CD8-positive, alpha-beta memory T cell (primary cell): Measurements from ENCODE around the gene CCDC107. TPM values are rescaled to one million over a fixed set of nuclear protein-coding genes. Genes with fewer than 3 reads are reported as not detected.

Experiments
- CTCF ChIA-PET: fragments of 350-600 bp; sonication (Branson Sonifier 250); formaldehyde crosslinking; loops from one replicate; lab custom pipeline; 2021; ENCODE audit warnings: antibody characterized with exemption; lab: Charles Lee
- POLR2A ChIA-PET: fragments of 350-600 bp; sonication (Branson Sonifier 250); formaldehyde crosslinking; loops from one replicate; lab custom pipeline; 2021; ENCODE audit warnings: antibody characterized with exemption; lab: Charles Lee
- DNase-seq, 5 donors: peaks; one replicate each; pipeline versions ENCODE4 v3.0.0 to v3.0.0-alpha.2; 2020 to 2022; ENCODE audit warnings: mixed read lengths in 1 of 5
- H3K27ac ChIP-seq: one replicate; pipeline ENCODE4 v1.7.0; 2013; ENCODE audit warnings: low read depth, mild to moderate bottlenecking, low read length, moderate library complexity
- H3K27me3 ChIP-seq: 2 replicates; pipeline ENCODE4 v1.7.0; 2013; ENCODE audit warnings: low read length, mild to moderate bottlenecking; ENCODE audit not compliant: insufficient read depth, poor library complexity, severe bottlenecking
- H3K36me3 ChIP-seq: 2 replicates; pipeline ENCODE4 v1.7.0; 2013; ENCODE audit warnings: mild to moderate bottlenecking, low read length, moderate library complexity; ENCODE audit not compliant: insufficient read depth
- H3K4me1 ChIP-seq: 2 replicates; pipeline ENCODE4 v1.7.0; 2013; ENCODE audit warnings: mild to moderate bottlenecking, low read length, moderate library complexity; ENCODE audit not compliant: insufficient read depth
- H3K4me3 ChIP-seq: 2 replicates; pipeline ENCODE4 v1.7.0; 2013; ENCODE audit warnings: mild to moderate bottlenecking, low read length
- H3K9me3 ChIP-seq: 2 replicates; pipeline ENCODE4 v1.7.0; 2013; ENCODE audit warnings: mild to moderate bottlenecking, low read length
- H3K27ac Mint-ChIP-seq, 8 donors: one replicate each; pipeline ENCODE4 v1.8.0; 2020 to 2021; ENCODE audit warnings: mixed read lengths in 8 of 8, mild to moderate bottlenecking in 6 of 8, inconsistent platforms in 3 of 8, moderate library complexity in 3 of 8
- H3K27me3 Mint-ChIP-seq, 2 donors: one replicate each; pipeline ENCODE4 v1.8.0; 2020 to 2021; ENCODE audit warnings: mixed read lengths in 2 of 2, mild to moderate bottlenecking in 1 of 2, moderate library complexity in 1 of 2
- H3K36me3 Mint-ChIP-seq, 3 donors: one replicate each; pipeline ENCODE4 v1.8.0; 2020 to 2021; ENCODE audit warnings: mixed read lengths in 3 of 3, inconsistent platforms in 1 of 3, mild to moderate bottlenecking in 1 of 3
- H3K4me1 Mint-ChIP-seq, 3 donors: one replicate each; pipeline ENCODE4 v1.8.0; 2020 to 2021; ENCODE audit warnings: mixed read lengths in 3 of 3, inconsistent platforms in 1 of 3, mild to moderate bottlenecking in 1 of 3
- H3K4me3 Mint-ChIP-seq, 7 donors: one replicate each; pipeline ENCODE4 v1.8.0; 2020 to 2021; ENCODE audit warnings: mixed read lengths in 7 of 7, mild to moderate bottlenecking in 6 of 7, moderate library complexity in 4 of 7, inconsistent platforms in 2 of 7
- H3K9me3 Mint-ChIP-seq, 5 donors: one replicate each; pipeline ENCODE4 v1.8.0; 2020 to 2022; ENCODE audit warnings: mixed read lengths in 5 of 5, mild to moderate bottlenecking in 3 of 5, moderate library complexity in 2 of 5, inconsistent platforms in 1 of 5
- polyA plus RNA-seq: library from polyadenylated mRNA; unstranded; fragments of 300-500 nt; fragmentation: Illumina TruSeq; gene quantifications from one replicate; pipeline ENCODE4 v1.2.3, GENCODE V29; 2021
- total RNA-seq, 2 experiments: library from RNA; stranded (reverse); gene quantifications; one replicate each; pipeline ENCODE4 v1.2.3, GENCODE V29; 2021

Gene CCDC107
- total and polyA plus RNA-seq, 3 experiments from 2014 or later, result 18.5 to 105 (median 20.0) TPM

- Histone ChIP-seq H3K4me3 (no peak overlapping the region), H3K4me1 (peaks cover 45% of the 10 kb centered on the region), H3K36me3 (no peaks in the 10 kb centered on the region), H3K9me3 (no peaks in the 10 kb centered on the region), H3K27ac (no peak overlapping the region), H3K27me3 (no peaks in the 10 kb centered on the region)
- ChIA-PET CTCF (interaction anchor here (6.5 to 10.0 kb wide), 2 partner anchors 7 to 43 kb away, joined by 72 to 162 read pairs; partner anchors contain the start of gene SIT1), POLR2A (no interaction called here)
- Mint-ChIP-seq H3K27me3 (peaks cover 4 to 9% of the 10 kb centered on the region in 2 donors), H3K36me3 (peaks cover 0 to 15% (median 2%) of the 10 kb centered on the region in 3 donors), H3K27ac (peak overlapping the region in 7 of 8 donors; percentile 70 to 100 (median 86)), H3K4me3 (peak overlapping the region in 1 of 7 donors; percentile 41), H3K9me3 (peaks cover 0 to 6% (median 4%) of the 10 kb centered on the region in 5 donors), H3K4me1 (peaks cover 51 to 73% (median 56%) of the 10 kb centered on the region in 3 donors)
- no peak for DNase-seq
Measured at GRCh38 chr9:35653611-35654010, 4.5 kb upstream of the CCDC107 start.

GRCh38 chr9:35656348-35656747 is 1.7 kb upstream of the CCDC107 start:
- Mint-ChIP-seq H3K4me3 (peak overlapping the region; percentile 38 to 97 (median 92)), H3K4me1 (peaks cover 57 to 75% (median 67%) of the 10 kb centered on the region in 3 donors), H3K27ac (peak overlapping the region; percentile 97 to 100 (median 99)), H3K9me3 (peaks cover 0 to 6% (median 4%) of the 10 kb centered on the region in 5 donors), H3K36me3 (peaks cover 8 to 26% (median 9%) of the 10 kb centered on the region in 3 donors), H3K27me3 (peaks cover 4 to 9% of the 10 kb centered on the region in 2 donors)
- H3K4me1 ChIP-seq, result peaks cover 59% of the 10 kb centered on the region
- H3K9me3 ChIP-seq, result no peaks in the 10 kb centered on the region
- no peak overlapping the region for H3K4me3 ChIP-seq
- no peaks in the 10 kb centered on the region for H3K27me3 ChIP-seq
- peak in 2 of 5 donors; percentile 18 to 22 for DNase-seq
- CTCF ChIA-PET, result interaction anchor here (0.9 to 10.0 kb wide), 13 partner anchors 10 to 226 kb away, joined by 3 to 162 read pairs (median 12); partner anchors contain the start of genes ARHGEF39, CD72, CREB3 and HINT2
- peaks cover 10% of the 10 kb centered on the region for H3K36me3 ChIP-seq
- POLR2A ChIA-PET, result interaction anchor here (0.6 to 5.1 kb wide), 6 partner anchors 10 to 103 kb away, joined by 4 to 53 read pairs (median 6); partner anchors contain the start of genes CREB3 and TLN1
- no peak overlapping the region for H3K27ac ChIP-seq

GRCh38 chr9:35656831-35657545 is 1.1 kb upstream of the CCDC107 start:
- peak overlapping the region; percentile 99 for H3K27ac ChIP-seq
- H3K27me3 Mint-ChIP-seq, result peaks cover 4 to 9% of the 10 kb centered on the region in 2 donors
- H3K36me3 ChIP-seq, result peaks cover 10% of the 10 kb centered on the region
- POLR2A ChIA-PET, result interaction anchor here (0.6 to 5.1 kb wide), 7 partner anchors 10 to 102 kb away, joined by 3 to 53 read pairs (median 8); partner anchors contain the start of genes CREB3 and TLN1
- peaks cover 56 to 75% (median 67%) of the 10 kb centered on the region in 3 donors for H3K4me1 Mint-ChIP-seq
- CTCF ChIA-PET, result interaction anchor here (0.9 to 10.0 kb wide), 18 partner anchors 9 to 225 kb away, joined by 3 to 162 read pairs (median 12); partner anchors contain the start of genes ARHGEF39, CD72, CREB3 and GBA2
- peak overlapping the region; percentile 97 to 100 (median 99) for H3K27ac Mint-ChIP-seq
- H3K4me1 ChIP-seq, result peaks cover 59% of the 10 kb centered on the region
- peaks cover 11 to 29% (median 13%) of the 10 kb centered on the region in 3 donors for H3K36me3 Mint-ChIP-seq
- H3K27me3 ChIP-seq, result no peaks in the 10 kb centered on the region
- H3K4me3 ChIP-seq, result peak overlapping the region; percentile 90
- H3K9me3 ChIP-seq, result no peaks in the 10 kb centered on the region
- peak overlapping the region; percentile 84 to 97 (median 92) for H3K4me3 Mint-ChIP-seq
- peaks cover 0 to 6% (median 4%) of the 10 kb centered on the region in 5 donors for H3K9me3 Mint-ChIP-seq
- DNase-seq, result no peak

GRCh38 chr9:35657546-35658136 is 451 bp upstream of the CCDC107 start, which contains the start of gene RMRP:
TSS of gene RMRP (minus strand) at chr9:35658019.
- peaks cover 61 to 79% (median 72%) of the 10 kb centered on the region in 3 donors for H3K4me1 Mint-ChIP-seq
- peaks cover 11 to 29% (median 13%) of the 10 kb centered on the region in 3 donors for H3K36me3 Mint-ChIP-seq
- H3K4me3 Mint-ChIP-seq, result peak within 1 kb of the TSS; percentile 84 to 97 (median 92)
- POLR2A ChIA-PET, result interaction anchor here (0.6 to 5.1 kb wide), 13 partner anchors 11 to 74 kb away, joined by 3 to 53 read pairs (median 6); partner anchors contain the start of genes CREB3, TESK1 and TLN1
- peaks cover 4 to 9% of the 10 kb centered on the region in 2 donors for H3K27me3 Mint-ChIP-seq
- H3K9me3 Mint-ChIP-seq, result peaks cover 0 to 6% (median 4%) of the 10 kb centered on the region in 5 donors
- CTCF ChIA-PET, result interaction anchor here (0.9 to 10.0 kb wide), 28 partner anchors 9 to 555 kb away, joined by 3 to 162 read pairs (median 8); partner anchors contain the start of genes ARHGEF39, CD72, CREB3 and GBA2
- H3K9me3 ChIP-seq, result no peaks in the 10 kb centered on the region
- H3K4me3 ChIP-seq, result peak within 1 kb of the TSS; percentile 90
- H3K27ac ChIP-seq, result peak within 1 kb of the TSS; percentile 99
- DNase-seq, result peak; percentile 76 to 94 (median 91)
- H3K4me1 ChIP-seq, result peaks cover 60% of the 10 kb centered on the region
- H3K27ac Mint-ChIP-seq, result peak within 1 kb of the TSS; percentile 97 to 100 (median 99)
- peaks cover 10% of the 10 kb centered on the region for H3K36me3 ChIP-seq
- H3K27me3 ChIP-seq, result no peaks in the 10 kb centered on the region

GRCh38 chr9:35658968-35659220 is 802 bp downstream of the CCDC107 start:
- ChIA-PET POLR2A (interaction anchor here (1.2 to 5.1 kb wide), 9 partner anchors 10 to 73 kb away, joined by 3 to 53 read pairs (median 6); partner anchors contain the start of genes CREB3, TESK1 and TLN1), CTCF (interaction anchor here (0.9 to 10.0 kb wide), 22 partner anchors 7 to 556 kb away, joined by 3 to 162 read pairs (median 10); partner anchors contain the start of genes ARHGEF39, CD72, CREB3 and SIT1)
- Mint-ChIP-seq H3K27me3 (peaks cover 4 to 10% of the 10 kb centered on the region in 2 donors), H3K4me1 (peaks cover 72 to 88% (median 84%) of the 10 kb centered on the region in 3 donors), H3K9me3 (peaks cover 0 to 6% (median 4%) of the 10 kb centered on the region in 5 donors), H3K4me3 (peak overlapping the region; percentile 84 to 97 (median 92)), H3K36me3 (peaks cover 11 to 29% (median 13%) of the 10 kb centered on the region in 3 donors), H3K27ac (peak overlapping the region; percentile 94 to 100 (median 98))
- H3K4me1 ChIP-seq, result peaks cover 69% of the 10 kb centered on the region
- H3K27me3 ChIP-seq, result no peaks in the 10 kb centered on the region
- H3K4me3 ChIP-seq, result peak overlapping the region; percentile 90
- no peak for DNase-seq
- H3K9me3 ChIP-seq, result no peaks in the 10 kb centered on the region
- peak overlapping the region; percentile 99 for H3K27ac ChIP-seq
- peaks cover 10% of the 10 kb centered on the region for H3K36me3 ChIP-seq

GRCh38 chr9:35659340-35659739 is 1.2 kb downstream of the CCDC107 start:
- H3K9me3 Mint-ChIP-seq, result peaks cover 0 to 6% (median 4%) of the 10 kb centered on the region in 5 donors
- H3K27me3 Mint-ChIP-seq, result peaks cover 4 to 10% of the 10 kb centered on the region in 2 donors
- peaks cover 11 to 29% (median 13%) of the 10 kb centered on the region in 3 donors for H3K36me3 Mint-ChIP-seq
- Histone ChIP-seq H3K4me3 (peak overlapping the region; percentile 90), H3K36me3 (peaks cover 10% of the 10 kb centered on the region), H3K27me3 (no peaks in the 10 kb centered on the region), H3K27ac (no peak overlapping the region), H3K4me1 (peaks cover 67% of the 10 kb centered on the region), H3K9me3 (no peaks in the 10 kb centered on the region)
- DNase-seq, result no peak
- H3K27ac Mint-ChIP-seq, result peak overlapping the region; percentile 94 to 100 (median 98)
- CTCF ChIA-PET, result interaction anchor here (0.9 to 10.0 kb wide), 21 partner anchors 7 to 556 kb away, joined by 3 to 162 read pairs (median 10); partner anchors contain the start of genes ARHGEF39, CD72, CREB3 and SIT1
- POLR2A ChIA-PET, result interaction anchor here (1.2 to 5.1 kb wide), 5 partner anchors 10 to 72 kb away, joined by 3 to 53 read pairs (median 6); partner anchors contain the start of genes CREB3 and TLN1
- peak overlapping the region; percentile 84 to 97 (median 92) for H3K4me3 Mint-ChIP-seq
- H3K4me1 Mint-ChIP-seq, result peaks cover 75 to 88% (median 85%) of the 10 kb centered on the region in 3 donors

GRCh38 chr9:35660966-35661415 is 2.9 kb downstream of the CCDC107 start:
- Mint-ChIP-seq H3K27ac (peak overlapping the region; percentile 40 to 100 (median 98)), H3K4me1 (peaks cover 81 to 95% (median 93%) of the 10 kb centered on the region in 3 donors), H3K36me3 (peaks cover 11 to 29% (median 13%) of the 10 kb centered on the region in 3 donors), H3K27me3 (peaks cover 4 to 10% of the 10 kb centered on the region in 2 donors), H3K4me3 (peak overlapping the region; percentile 30 to 97 (median 70)), H3K9me3 (peaks cover 0 to 6% (median 4%) of the 10 kb centered on the region in 5 donors)
- Histone ChIP-seq H3K9me3 (no peaks in the 10 kb centered on the region), H3K4me3 (no peak overlapping the region), H3K27ac (no peak overlapping the region), H3K4me1 (peaks cover 73% of the 10 kb centered on the region), H3K36me3 (peaks cover 10% of the 10 kb centered on the region), H3K27me3 (no peaks in the 10 kb centered on the region)
- ChIA-PET CTCF (interaction anchor here (0.9 to 10.0 kb wide), 14 partner anchors 15 to 544 kb away, joined by 3 to 162 read pairs (median 4); partner anchors contain the start of genes CREB3, SIT1 and TLN1), POLR2A (interaction anchor here (0.6 to 1.5 kb wide), 4 partner anchors 12 to 57 kb away, joined by 3 to 6 read pairs (median 3); no protein-coding TSS in a partner anchor)
- no peak for DNase-seq
